ENCODE results near the gene MGAM2.

DNA sequence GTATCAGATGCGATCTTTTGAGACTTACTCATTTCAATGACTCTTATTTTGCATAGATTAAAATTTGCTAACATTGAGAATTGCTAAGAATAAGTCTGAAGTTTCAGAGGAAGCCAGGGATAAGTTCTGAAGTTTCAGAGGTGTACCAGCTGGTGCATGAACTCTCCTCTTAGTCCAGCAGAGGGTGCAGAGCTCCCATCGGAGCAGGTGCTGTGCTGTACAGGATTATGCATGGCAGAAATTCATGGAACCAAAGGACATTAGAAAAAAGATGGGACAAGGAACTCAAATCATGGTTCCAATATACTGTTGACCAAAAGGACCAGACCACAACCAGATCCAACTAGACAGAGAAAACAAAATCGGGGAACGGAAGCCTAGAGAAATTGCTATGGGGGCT is 41.9 kb downstream of the MGAM2 start:
- TF ChIP-seq POLR2AphosphoS5 (IDR thresholded peaks at IDR 0.05) (no peak), CTCF (IDR thresholded peaks at IDR 0.05 in 8 of 11, conservative IDR thresholded peaks at IDR 0.05 in 3 of 11) (peak in 1 of 11 experiments; percentile 12)

Measured in spleen (tissue), 7 donors.